ENCODE measurements around the gene STRN3. TPM values are rescaled to one million over a fixed set of nuclear protein-coding genes. Genes with fewer than 3 reads are reported as not detected.

The STRN3 gene
- total RNA-seq, 1 donor from 2014 or later, result 34.1 TPM

- H3K4me1 Mint-ChIP-seq (ENCODE audit: unreplicated experiment), result peaks cover 3% of the 10 kb centered on the region
- no peak for TF ChIP-seq CTCF (conservative IDR thresholded peaks at IDR 0.05)
- H3K9me3 Mint-ChIP-seq, result no peaks in the 10 kb centered on the region
- H3K4me3 Mint-ChIP-seq, result no peak overlapping the region
- DNase-seq (ENCODE audit: extremely low spot score, unreplicated experiment), result no peak
- H3K36me3 Mint-ChIP-seq, result no peaks in the 10 kb centered on the region
- no peak overlapping the region for H3K27ac Mint-ChIP-seq
- peaks cover 37% of the 10 kb centered on the region for H3K27me3 Mint-ChIP-seq
Observed at GRCh38 chr14:30868736-30869135, 157.4 kb downstream of the STRN3 start.

GRCh38 chr14:30864934-30865333 lies 161.2 kb downstream of the STRN3 start:
- Mint-ChIP-seq H3K27ac (no peak overlapping the region), H3K4me1 (ENCODE audit: unreplicated experiment) (no peaks in the 10 kb centered on the region), H3K36me3 (no peaks in the 10 kb centered on the region), H3K9me3 (no peaks in the 10 kb centered on the region), H3K27me3 (peaks cover 13% of the 10 kb centered on the region), H3K4me3 (no peak overlapping the region)
- DNase-seq (ENCODE audit: extremely low spot score, unreplicated experiment), result no peak
- no peak for TF ChIP-seq CTCF (conservative IDR thresholded peaks at IDR 0.05)

- no peaks in the 10 kb centered on the region for H3K9me3 Mint-ChIP-seq
- H3K4me1 Mint-ChIP-seq (ENCODE audit: unreplicated experiment), result no peaks in the 10 kb centered on the region
- no peak for DNase-seq (ENCODE audit: extremely low spot score, unreplicated experiment)
- no peak overlapping the region for H3K4me3 Mint-ChIP-seq
- no peaks in the 10 kb centered on the region for H3K36me3 Mint-ChIP-seq
- TF ChIP-seq CTCF (conservative IDR thresholded peaks at IDR 0.05), result no peak
- no peak overlapping the region for H3K27ac Mint-ChIP-seq
- peaks cover 6% of the 10 kb centered on the region for H3K27me3 Mint-ChIP-seq
Observed at GRCh38 chr14:30861200-30861599, 165.0 kb downstream of the STRN3 start.

GRCh38 chr14:30855345-30856037 lies 170.7 kb downstream of the STRN3 start:
- H3K27me3 Mint-ChIP-seq, result peaks cover 2% of the 10 kb centered on the region
- no peaks in the 10 kb centered on the region for H3K36me3 Mint-ChIP-seq
- H3K4me1 Mint-ChIP-seq (ENCODE audit: unreplicated experiment), result no peaks in the 10 kb centered on the region
- H3K9me3 Mint-ChIP-seq, result no peaks in the 10 kb centered on the region
- TF ChIP-seq CTCF (conservative IDR thresholded peaks at IDR 0.05), result no peak
- H3K27ac Mint-ChIP-seq, result no peak overlapping the region
- H3K4me3 Mint-ChIP-seq, result no peak overlapping the region
- DNase-seq (ENCODE audit: extremely low spot score, unreplicated experiment), result no peak

- no peak for TF ChIP-seq CTCF (conservative IDR thresholded peaks at IDR 0.05)
- H3K27ac Mint-ChIP-seq, result no peak overlapping the region
- H3K4me3 Mint-ChIP-seq, result no peak overlapping the region
- no peaks in the 10 kb centered on the region for H3K9me3 Mint-ChIP-seq
- no peak for DNase-seq (ENCODE audit: extremely low spot score, unreplicated experiment)
- no peaks in the 10 kb centered on the region for H3K36me3 Mint-ChIP-seq
- no peaks in the 10 kb centered on the region for H3K4me1 Mint-ChIP-seq (ENCODE audit: unreplicated experiment)
- H3K27me3 Mint-ChIP-seq, result peaks cover 5% of the 10 kb centered on the region
Observed at GRCh38 chr14:30854492-30854891, 171.7 kb downstream of the STRN3 start.

Data from type B pancreatic cell (in vitro differentiated cells).